Smooth muscle cell of the coronary artery (primary cell): ENCODE measurements around the gene EDEM2. TPM values are rescaled to one million over a fixed set of nuclear protein-coding genes. Genes with fewer than 3 reads are reported as not detected.

Experiments
- total RNA-seq: library from RNA; depleted of rRNA; stranded (reverse); fragments of >200 nt; gene quantifications from 2 replicates; pipeline ENCODE4 v1.2.3, GENCODE V29; 2014; ENCODE audit warnings: low replicate concordance

EDEM2 gene, protein sequence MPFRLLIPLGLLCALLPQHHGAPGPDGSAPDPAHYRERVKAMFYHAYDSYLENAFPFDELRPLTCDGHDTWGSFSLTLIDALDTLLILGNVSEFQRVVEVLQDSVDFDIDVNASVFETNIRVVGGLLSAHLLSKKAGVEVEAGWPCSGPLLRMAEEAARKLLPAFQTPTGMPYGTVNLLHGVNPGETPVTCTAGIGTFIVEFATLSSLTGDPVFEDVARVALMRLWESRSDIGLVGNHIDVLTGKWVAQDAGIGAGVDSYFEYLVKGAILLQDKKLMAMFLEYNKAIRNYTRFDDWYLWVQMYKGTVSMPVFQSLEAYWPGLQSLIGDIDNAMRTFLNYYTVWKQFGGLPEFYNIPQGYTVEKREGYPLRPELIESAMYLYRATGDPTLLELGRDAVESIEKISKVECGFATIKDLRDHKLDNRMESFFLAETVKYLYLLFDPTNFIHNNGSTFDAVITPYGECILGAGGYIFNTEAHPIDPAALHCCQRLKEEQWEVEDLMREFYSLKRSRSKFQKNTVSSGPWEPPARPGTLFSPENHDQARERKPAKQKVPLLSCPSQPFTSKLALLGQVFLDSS
- total RNA-seq = 68.3 and 79.9 TPM in 2 replicates

DNA sequence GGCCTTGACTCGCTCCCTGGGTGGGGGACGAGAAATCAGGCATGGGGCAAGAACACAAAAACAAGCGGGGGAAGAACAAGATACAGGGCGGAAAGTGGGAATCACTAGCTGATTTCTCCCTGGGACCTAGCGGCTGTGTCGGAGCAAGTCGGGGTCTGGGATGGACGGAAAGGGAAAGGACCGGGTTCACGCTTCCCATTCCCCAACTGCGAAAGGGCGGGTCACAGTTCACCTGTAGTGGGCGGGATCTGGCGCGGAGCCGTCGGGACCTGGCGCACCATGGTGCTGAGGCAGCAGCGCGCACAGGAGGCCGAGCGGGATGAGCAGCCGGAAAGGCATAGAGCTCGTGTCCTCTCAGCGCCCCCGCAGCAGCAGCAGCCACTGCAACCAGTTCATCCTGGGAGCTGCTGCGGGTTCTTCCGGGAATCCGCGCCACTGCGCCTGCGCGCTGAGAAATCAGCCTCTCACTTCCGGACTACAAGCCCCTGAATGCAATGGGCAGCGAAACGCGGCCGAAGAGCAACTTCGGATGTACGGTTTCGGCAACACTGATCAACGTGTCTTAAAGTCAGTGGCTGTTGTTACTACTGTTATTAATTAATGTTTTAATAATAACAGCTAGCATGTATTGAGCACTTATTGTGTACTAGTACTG, at the start of gene EDEM2:
EDEM2 (minus strand) TSS at position 417 of the 655 bp plus-strand sequence; CDS start at position 339, 78 bp downstream.

DNA sequence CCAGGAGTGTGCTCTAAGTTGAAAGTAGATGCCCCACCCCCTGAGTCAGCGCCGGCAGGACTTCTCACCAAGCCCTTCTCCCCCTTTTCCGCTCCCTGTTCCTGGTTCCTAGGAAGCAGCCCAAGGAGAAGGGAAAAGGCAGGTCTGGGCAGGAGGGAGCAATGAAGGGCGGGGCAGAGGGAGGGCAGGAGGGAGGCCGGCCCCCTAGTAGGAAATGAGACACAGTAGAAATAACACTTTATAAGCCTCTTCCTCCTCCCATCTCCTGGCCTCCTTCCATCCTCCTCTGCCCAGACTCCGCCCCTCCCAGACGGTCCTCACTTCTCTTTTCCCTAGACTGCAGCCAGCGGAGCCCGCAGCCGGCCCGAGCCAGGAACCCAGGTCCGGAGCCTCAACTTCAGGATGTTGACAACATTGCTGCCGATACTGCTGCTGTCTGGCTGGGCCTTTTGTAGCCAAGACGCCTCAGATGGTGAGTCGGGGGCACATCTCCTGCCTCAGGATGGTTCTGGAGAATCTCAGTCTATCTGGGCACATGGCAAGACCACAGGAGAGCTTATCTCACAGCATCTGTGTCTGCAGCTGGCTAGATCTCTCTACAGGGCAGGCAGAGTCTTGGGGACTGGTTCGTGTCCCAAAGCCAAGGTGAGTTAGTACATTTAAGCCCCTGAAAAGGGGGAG, 24.8 kb upstream of the EDEM2 start, which contains the start of gene PROCR:
PROCR (plus strand) TSS at position 320 of the 681 bp plus-strand sequence; CDS start at position 403, 83 bp downstream.

DNA sequence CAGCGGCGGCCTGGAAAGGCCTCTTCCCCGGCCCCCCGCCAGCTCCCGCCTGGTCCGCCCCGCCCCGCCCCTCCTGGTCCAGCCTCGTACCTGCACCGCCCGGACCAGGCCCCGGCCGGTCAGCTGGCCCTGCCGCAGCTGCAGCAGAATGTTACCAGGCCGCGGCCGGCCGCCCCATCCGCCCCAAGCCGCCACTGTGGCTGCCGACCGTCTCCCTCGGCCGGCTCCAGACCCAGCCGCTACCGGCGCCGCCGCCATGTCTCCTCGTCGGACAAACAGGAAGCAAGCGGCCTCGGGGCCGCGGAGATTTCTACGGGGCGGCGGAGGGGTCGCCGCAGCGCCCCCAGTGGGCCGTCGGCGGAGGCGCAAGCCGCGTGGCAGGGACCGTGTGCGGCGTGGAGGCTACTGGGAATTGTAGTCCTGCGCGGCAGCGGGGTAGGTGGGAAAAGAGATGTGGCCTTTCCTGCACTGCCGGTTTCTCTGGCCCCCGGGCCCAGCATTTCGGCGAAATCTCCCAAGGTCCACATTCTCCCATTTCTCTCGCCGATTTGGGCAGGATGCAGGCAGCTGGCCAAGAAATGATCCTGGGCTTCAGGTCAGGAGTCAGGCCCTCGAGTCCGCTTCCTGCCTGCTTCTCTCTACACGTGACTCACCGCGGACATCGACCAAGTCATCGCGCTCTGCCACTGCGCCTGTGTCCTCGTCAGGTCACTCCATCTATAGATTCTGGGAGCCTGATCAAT, 54.4 kb downstream of the EDEM2 start, which contains the start of gene TRPC4AP:
TRPC4AP (minus strand) TSS at position 284 of the 743 bp plus-strand sequence; CDS start at position 258, 26 bp downstream.

Other genes starting within 250 kb of the EDEM2 start
- gene GSS, start 191.5 kb downstream of the EDEM2 start, total RNA-seq = 46.8 and 66.1 TPM in 2 replicates
- under 0.01 and 0.47 TPM in 2 replicates for gene MYH7B, start 191.5 kb downstream of the EDEM2 start, total RNA-seq
- gene TRPC4AP, start 54.5 kb downstream of the EDEM2 start, total RNA-seq = 41.1 and 69.9 TPM in 2 replicates
- gene PROCR, start 24.7 kb upstream of the EDEM2 start, total RNA-seq = 77.8 and 106 TPM in 2 replicates
- gene MMP24, start 79.4 kb upstream of the EDEM2 start, total RNA-seq = 0.23 and 0.38 TPM in 2 replicates
- gene MMP24OS, start 130.8 kb upstream of the EDEM2 start, total RNA-seq = 10.9 and 49.0 TPM in 2 replicates
- 108 and 184 TPM in 2 replicates for gene EIF6, start 137.4 kb upstream of the EDEM2 start, total RNA-seq
- gene FAM83C, start 145.1 kb upstream of the EDEM2 start, total RNA-seq = not detected in 2 replicates